Right atrium auricular region (tissue), 2 donors: ENCODE measurements around the gene WNT16. TPM values are rescaled to one million over a fixed set of nuclear protein-coding genes. Genes with fewer than 3 reads are reported as not detected.

Experiments
- DNase-seq: peaks from one replicate; pipeline ENCODE4 v3.0.0-alpha.2; 2019; ENCODE audit warnings: low spot score
- H3K27ac ChIP-seq, 2 donors: fragments of 200-600 bp; sonication (generic); 1 replicate in 1 of 2; 2 replicates in 1 of 2; pipeline ENCODE4 v1.5.1; 2016 to 2019
- H3K27me3 ChIP-seq, 2 donors: fragments of 200-600 bp; sonication (generic); one replicate each; pipeline versions ENCODE4 v1.5.1 to v1.6.0; 2017 to 2019
- H3K36me3 ChIP-seq: fragments of 200-600 bp; sonication (generic); one replicate; pipeline ENCODE4 v1.5.1; 2016
- H3K4me1 ChIP-seq, 2 donors: fragments of 200-600 bp; sonication (generic); one replicate each; pipeline versions ENCODE4 v1.5.1 to v1.6.0; 2017 to 2019
- H3K4me3 ChIP-seq, 2 donors: fragments of 200-600 bp; sonication (generic); 1 replicate in 1 of 2; 2 replicates in 1 of 2; pipeline ENCODE4 v1.5.1; 2017 to 2019; ENCODE audit warnings: mild to moderate bottlenecking in 1 of 2, moderate library complexity in 1 of 2
- H3K9me3 ChIP-seq, 2 donors: fragments of 200-600 bp; sonication (generic); one replicate each; pipeline ENCODE4 v1.5.1; 2019
- CTCF ChIP-seq, 2 donors: fragments of 200-600 bp; sonication (generic); IDR thresholded peaks; one replicate each; pipeline ENCODE4 v1.5.1; 2019; ENCODE audit warnings: antibody characterized with exemption in 2 of 2
- total RNA-seq, 2 donors: library from RNA; depleted of rRNA; stranded (reverse); fragments of >200 nt; gene quantifications; one replicate each; pipeline ENCODE4 v1.1.0, GENCODE V29; 2016

The WNT16 gene
- total RNA-seq, 2 donors from 2014 or later = 0.12 TPM; not detected in 1

DNA sequence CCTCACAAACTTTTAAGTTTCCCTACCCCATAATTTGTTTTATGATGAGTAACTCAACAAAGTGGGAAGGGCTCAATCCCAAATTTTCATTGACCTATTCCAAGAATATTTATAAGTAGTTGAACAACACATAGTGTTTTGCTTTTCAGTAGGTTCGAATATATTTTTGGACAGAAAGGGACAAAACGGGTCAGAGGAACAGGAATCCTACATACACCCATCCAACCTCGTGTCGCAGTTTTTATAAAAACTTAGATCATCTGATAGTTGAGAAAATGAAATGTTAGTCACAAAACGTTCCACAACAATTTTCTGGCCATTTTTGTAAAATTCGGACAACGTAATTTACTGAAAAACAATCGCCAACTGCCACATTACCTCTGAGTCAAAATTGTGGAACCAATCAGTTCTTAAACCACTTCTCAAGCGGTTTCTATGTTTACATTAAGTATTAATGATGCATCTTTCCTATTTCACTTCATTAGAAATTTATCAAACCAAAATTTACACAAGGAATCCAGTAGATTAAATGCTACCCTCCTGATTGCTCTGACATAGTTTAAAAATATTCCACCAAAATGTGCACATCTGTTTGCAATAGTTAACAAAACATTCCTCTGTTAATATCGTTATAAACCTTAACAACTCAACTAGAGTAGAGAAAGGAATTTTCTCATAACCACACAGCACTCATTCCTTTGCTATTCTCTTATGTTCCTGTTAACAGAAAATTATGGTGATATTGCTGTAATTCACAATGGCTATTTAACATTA is 6.3 kb downstream of the WNT16 start:
- Histone ChIP-seq H3K36me3 (no peaks in the 10 kb centered on the region), H3K9me3 (no peaks in the 10 kb centered on the region), H3K27ac (no peak overlapping the region), H3K4me1 (peaks cover 0 to 8% of the 10 kb centered on the region in 2 donors), H3K27me3 (peaks cover 8 to 16% of the 10 kb centered on the region in 2 donors), H3K4me3 (no peak overlapping the region)
- no peak for TF ChIP-seq CTCF (IDR thresholded peaks at IDR 0.05)
- DNase-seq = no peak

- Histone ChIP-seq H3K9me3 (no peaks in the 10 kb centered on the region), H3K4me1 (no peaks in the 10 kb centered on the region), H3K4me3 (no peak overlapping the region), H3K27me3 (peaks cover 5% of the 10 kb centered on the region in 2 donors), H3K36me3 (no peaks in the 10 kb centered on the region), H3K27ac (no peak overlapping the region)
- DNase-seq = no peak
- no peak for TF ChIP-seq CTCF (IDR thresholded peaks at IDR 0.05)
Measured at GRCh38 chr7:121336579-121336978, 7.8 kb downstream of the WNT16 start.

GRCh38 chr7:121337398-121337797 is 8.6 kb downstream of the WNT16 start:
- DNase-seq = no peak
- no peak for TF ChIP-seq CTCF (IDR thresholded peaks at IDR 0.05)
- H3K36me3 ChIP-seq = no peaks in the 10 kb centered on the region
- no peak overlapping the region for H3K4me3 ChIP-seq
- H3K27me3 ChIP-seq = peaks cover 0 to 5% of the 10 kb centered on the region in 2 donors
- no peak overlapping the region for H3K27ac ChIP-seq
- H3K4me1 ChIP-seq = no peaks in the 10 kb centered on the region
- no peaks in the 10 kb centered on the region for H3K9me3 ChIP-seq

DNA sequence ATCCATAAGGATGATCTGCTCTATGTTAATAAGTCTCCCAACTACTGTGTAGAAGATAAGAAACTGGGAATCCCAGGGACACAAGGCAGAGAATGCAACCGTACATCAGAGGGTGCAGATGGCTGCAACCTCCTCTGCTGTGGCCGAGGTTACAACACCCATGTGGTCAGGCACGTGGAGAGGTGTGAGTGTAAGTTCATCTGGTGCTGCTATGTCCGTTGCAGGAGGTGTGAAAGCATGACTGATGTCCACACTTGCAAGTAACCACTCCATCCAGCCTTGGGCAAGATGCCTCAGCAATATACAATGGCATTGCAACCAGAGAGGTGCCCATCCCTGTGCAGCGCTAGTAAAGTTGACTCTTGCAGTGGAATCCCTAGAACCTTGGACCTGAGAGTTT is 10.3 kb downstream of the WNT16 start:
- no peak overlapping the region for H3K27ac ChIP-seq
- no peak overlapping the region for H3K4me3 ChIP-seq
- TF ChIP-seq CTCF (IDR thresholded peaks at IDR 0.05) = no peak
- DNase-seq = no peak
- H3K9me3 ChIP-seq = no peaks in the 10 kb centered on the region
- H3K27me3 ChIP-seq = no peaks in the 10 kb centered on the region
- no peaks in the 10 kb centered on the region for H3K4me1 ChIP-seq
- no peaks in the 10 kb centered on the region for H3K36me3 ChIP-seq

- no peak for DNase-seq
- Histone ChIP-seq H3K9me3 (no peaks in the 10 kb centered on the region), H3K36me3 (peaks cover 1% of the 10 kb centered on the region), H3K27ac (no peak overlapping the region), H3K4me3 (no peak overlapping the region), H3K4me1 (no peaks in the 10 kb centered on the region), H3K27me3 (no peaks in the 10 kb centered on the region)
- TF ChIP-seq CTCF (IDR thresholded peaks at IDR 0.05) = no peak
Measured at GRCh38 chr7:121341933-121342332, 13.1 kb downstream of the WNT16 start.

GRCh38 chr7:121342631-121343030 is 13.8 kb downstream of the WNT16 start:
- H3K4me3 ChIP-seq = no peak overlapping the region

More at GRCh38 chr7:121342631-121343030, 13.8 kb downstream of the WNT16 start:
- Histone ChIP-seq H3K27ac (no peak overlapping the region), H3K4me1 (no peaks in the 10 kb centered on the region), H3K36me3 (peaks cover 4% of the 10 kb centered on the region), H3K27me3 (no peaks in the 10 kb centered on the region), H3K9me3 (no peaks in the 10 kb centered on the region)
- DNase-seq = no peak
- no peak for TF ChIP-seq CTCF (IDR thresholded peaks at IDR 0.05)
